ENCODE measurements around the gene CFAP90. TPM values are rescaled to one million over a fixed set of nuclear protein-coding genes. Genes with fewer than 3 reads are reported as not detected.

The CFAP90 gene
- total RNA-seq, 1 donor from 2014 or later, result not detected

DNA sequence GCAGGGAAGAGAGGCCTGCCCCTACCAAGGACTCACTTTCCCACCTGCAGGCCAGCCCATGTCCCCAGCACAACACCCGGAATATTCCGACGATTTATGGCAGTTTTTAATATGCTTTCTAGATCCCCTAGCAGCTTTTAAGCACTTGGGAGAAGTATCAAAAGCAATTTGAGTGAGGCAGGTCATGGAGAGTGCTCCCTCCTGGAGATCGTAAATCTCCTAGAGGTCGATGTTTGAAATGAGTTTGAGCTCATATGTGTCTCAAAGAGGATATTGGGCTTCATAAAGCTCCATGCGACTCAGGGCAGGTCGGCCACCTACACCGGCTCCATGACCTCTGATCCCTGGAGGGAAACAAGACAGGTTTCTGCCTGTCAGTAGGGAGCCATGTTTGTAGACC, 27.3 kb downstream of the CFAP90 start:
- H3K27me3 ChIP-seq (ENCODE audit: control insufficient read depth, insufficient read depth, low read length), result peaks cover 9% of the 10 kb centered on the region
- no peaks in the 10 kb centered on the region for H3K36me3 ChIP-seq (ENCODE audit: control insufficient read depth, insufficient read depth, low read length)
- no peak for DNase-seq (ENCODE audit: low read depth)
- TF ChIP-seq, protein P1, sequence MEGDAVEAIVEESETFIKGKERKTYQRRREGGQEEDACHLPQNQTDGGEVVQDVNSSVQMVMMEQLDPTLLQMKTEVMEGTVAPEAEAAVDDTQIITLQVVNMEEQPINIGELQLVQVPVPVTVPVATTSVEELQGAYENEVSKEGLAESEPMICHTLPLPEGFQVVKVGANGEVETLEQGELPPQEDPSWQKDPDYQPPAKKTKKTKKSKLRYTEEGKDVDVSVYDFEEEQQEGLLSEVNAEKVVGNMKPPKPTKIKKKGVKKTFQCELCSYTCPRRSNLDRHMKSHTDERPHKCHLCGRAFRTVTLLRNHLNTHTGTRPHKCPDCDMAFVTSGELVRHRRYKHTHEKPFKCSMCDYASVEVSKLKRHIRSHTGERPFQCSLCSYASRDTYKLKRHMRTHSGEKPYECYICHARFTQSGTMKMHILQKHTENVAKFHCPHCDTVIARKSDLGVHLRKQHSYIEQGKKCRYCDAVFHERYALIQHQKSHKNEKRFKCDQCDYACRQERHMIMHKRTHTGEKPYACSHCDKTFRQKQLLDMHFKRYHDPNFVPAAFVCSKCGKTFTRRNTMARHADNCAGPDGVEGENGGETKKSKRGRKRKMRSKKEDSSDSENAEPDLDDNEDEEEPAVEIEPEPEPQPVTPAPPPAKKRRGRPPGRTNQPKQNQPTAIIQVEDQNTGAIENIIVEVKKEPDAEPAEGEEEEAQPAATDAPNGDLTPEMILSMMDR (IDR thresholded peaks at IDR 0.05; ENCODE audit: insufficient read depth, low read length, poor library complexity, severe bottlenecking), result no peak
- H3K4me3 ChIP-seq (ENCODE audit: low read depth, low read length), result no peak overlapping the region

DNA sequence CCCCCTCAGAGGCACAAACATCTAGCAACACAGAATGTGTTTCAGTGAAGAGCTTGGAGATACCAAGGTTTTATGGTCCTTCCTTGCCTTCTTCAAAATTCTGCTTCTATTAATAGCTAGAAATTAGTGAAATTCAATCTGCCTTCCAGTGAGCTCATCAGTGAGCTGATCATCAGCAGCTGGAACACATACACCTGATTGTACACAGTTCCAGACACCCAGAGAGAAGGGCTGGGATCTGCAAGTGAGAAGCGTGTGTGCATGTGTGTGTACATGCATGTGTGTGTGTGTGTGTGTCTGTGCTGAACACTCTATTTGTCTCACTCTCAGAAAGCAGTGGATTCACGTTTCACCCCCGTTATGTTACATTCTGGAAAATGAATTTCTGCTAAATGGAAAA, 28.5 kb downstream of the CFAP90 start:
- Histone ChIP-seq H3K27me3 (ENCODE audit: control insufficient read depth, insufficient read depth, low read length) (peaks cover 9% of the 10 kb centered on the region), H3K4me3 (ENCODE audit: low read depth, low read length) (no peak overlapping the region)
- TF ChIP-seq, protein P1 (IDR thresholded peaks at IDR 0.05; ENCODE audit: insufficient read depth, low read length, poor library complexity, severe bottlenecking), result no peak

DNA sequence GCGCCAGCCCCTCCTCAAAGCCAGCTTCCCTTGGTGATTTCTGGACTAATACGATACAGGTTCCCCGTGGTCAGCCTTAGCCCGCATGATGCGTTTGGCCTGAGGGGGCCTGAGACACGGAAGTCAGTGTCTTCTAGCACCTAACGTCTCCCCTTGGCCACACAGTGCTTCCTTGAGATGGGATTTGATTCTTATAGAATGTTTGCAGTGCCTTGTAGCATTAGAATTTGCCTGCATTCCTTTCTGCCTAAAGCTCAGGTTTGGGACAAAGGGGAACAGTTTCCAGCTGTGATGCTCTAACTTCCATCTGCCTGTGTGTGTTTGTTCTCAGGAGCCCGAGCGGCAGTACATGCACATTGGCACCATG, 34.4 kb downstream of the CFAP90 start:
- TF ChIP-seq, protein P1 (IDR thresholded peaks at IDR 0.05; ENCODE audit: insufficient read depth, low read length, poor library complexity, severe bottlenecking), result no peak
- no peak for DNase-seq (ENCODE audit: low read depth)
- peaks cover 5% of the 10 kb centered on the region for H3K27me3 ChIP-seq (ENCODE audit: control insufficient read depth, insufficient read depth, low read length)
- no peak overlapping the region for H3K4me3 ChIP-seq (ENCODE audit: low read depth, low read length)
- no peaks in the 10 kb centered on the region for H3K36me3 ChIP-seq (ENCODE audit: control insufficient read depth, insufficient read depth, low read length)

More for the DNA sequence above, 28.5 kb downstream of the CFAP90 start:
- no peak for DNase-seq (ENCODE audit: low read depth)
- H3K36me3 ChIP-seq (ENCODE audit: control insufficient read depth, insufficient read depth, low read length), result no peaks in the 10 kb centered on the region

DNA sequence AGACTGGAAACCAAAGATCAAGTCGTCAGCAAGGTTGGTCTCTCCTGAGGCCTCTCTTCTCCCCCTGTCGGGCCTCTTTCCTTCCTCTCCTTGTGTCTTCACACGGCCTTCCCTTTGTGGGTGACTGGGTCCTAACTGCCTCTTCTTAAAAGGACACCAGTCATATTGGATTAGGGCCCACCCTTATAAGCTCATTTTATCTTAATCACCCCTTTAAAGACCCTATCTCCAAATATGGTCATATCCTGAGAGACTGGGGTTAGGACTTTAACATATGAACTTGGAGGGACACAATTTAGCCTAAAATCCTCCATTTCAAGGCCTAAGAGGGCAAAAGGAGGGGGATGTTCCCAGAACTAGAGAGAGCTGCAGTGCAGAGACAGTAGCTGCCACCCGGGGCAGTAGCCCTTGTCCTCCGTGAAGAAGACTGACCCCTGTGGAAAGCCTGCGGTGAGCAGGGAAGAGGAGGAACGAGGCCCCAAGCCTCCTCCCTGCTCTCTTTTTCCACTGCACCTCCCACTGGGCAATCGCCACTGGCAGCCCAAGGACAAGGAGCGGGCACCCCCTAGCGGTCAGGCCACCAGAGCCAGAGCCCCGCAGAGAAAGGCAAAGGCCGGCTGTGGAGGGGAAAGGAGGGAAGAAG, 34.9 kb downstream of the CFAP90 start:
- Histone ChIP-seq H3K36me3 (ENCODE audit: control insufficient read depth, insufficient read depth, low read length) (no peaks in the 10 kb centered on the region), H3K27me3 (ENCODE audit: control insufficient read depth, insufficient read depth, low read length) (peaks cover 5% of the 10 kb centered on the region), H3K4me3 (ENCODE audit: low read depth, low read length) (no peak overlapping the region)
- DNase-seq (ENCODE audit: low read depth), result no peak
- TF ChIP-seq, protein P1 (IDR thresholded peaks at IDR 0.05; ENCODE audit: insufficient read depth, low read length, poor library complexity, severe bottlenecking), result peak; percentile 98

DNA sequence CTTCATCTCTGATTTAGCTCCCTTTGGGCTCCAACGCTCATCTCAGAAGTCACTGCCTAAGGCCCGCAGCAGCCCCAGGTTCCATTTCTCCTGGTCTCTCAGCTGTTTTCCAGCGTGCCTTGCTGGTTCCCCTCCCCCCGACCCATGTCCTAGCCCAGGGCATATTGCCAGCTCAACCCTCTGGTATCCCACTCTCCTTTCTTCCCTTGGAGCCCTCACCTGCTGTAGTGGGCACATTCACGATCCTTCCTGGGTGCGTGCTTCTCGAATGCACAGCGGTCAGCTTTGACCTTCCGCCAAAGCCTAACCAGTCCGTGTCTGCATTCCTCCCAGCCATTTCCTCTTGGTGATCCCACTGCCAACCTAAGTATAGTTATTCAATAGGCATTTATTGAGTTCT, 36.1 kb downstream of the CFAP90 start:
- no peak for DNase-seq (ENCODE audit: low read depth)
- peaks cover 5% of the 10 kb centered on the region for H3K27me3 ChIP-seq (ENCODE audit: control insufficient read depth, insufficient read depth, low read length)
- H3K36me3 ChIP-seq (ENCODE audit: control insufficient read depth, insufficient read depth, low read length), result no peaks in the 10 kb centered on the region
- TF ChIP-seq, protein P1 (IDR thresholded peaks at IDR 0.05; ENCODE audit: insufficient read depth, low read length, poor library complexity, severe bottlenecking), result no peak
- H3K4me3 ChIP-seq (ENCODE audit: low read depth, low read length), result no peak overlapping the region

DNA sequence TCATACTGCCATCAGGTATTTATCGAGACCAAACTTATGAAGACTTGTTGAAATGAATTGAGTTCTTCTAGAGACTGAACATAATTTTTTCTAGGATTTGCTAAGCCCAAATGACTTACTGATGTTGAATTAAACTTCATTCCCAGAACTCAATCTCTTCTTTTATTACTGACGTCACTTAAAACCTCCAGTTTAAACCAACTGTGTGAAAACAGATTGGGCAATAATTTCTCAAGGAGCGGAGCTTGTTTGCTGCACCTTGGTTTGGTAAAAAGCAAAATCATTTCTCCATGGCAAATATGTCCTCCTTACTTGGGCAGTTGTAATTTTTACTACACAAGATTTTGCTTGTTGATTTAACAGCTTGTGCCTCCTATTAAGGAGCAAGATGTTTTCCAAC, 37.4 kb downstream of the CFAP90 start:
- no peaks in the 10 kb centered on the region for H3K36me3 ChIP-seq (ENCODE audit: control insufficient read depth, insufficient read depth, low read length)
- no peak for DNase-seq (ENCODE audit: low read depth)
- H3K27me3 ChIP-seq (ENCODE audit: control insufficient read depth, insufficient read depth, low read length), result peaks cover 5% of the 10 kb centered on the region
- TF ChIP-seq, protein P1 (IDR thresholded peaks at IDR 0.05; ENCODE audit: insufficient read depth, low read length, poor library complexity, severe bottlenecking), result no peak
- no peak overlapping the region for H3K4me3 ChIP-seq (ENCODE audit: low read depth, low read length)
